Fibroblast of skin of left biceps (primary cell): ENCODE measurements around the gene ERH.
"Not testable (repeated sequence)": the region's sequence is repeated elsewhere in the genome, so short reads cannot be mapped to it uniquely, and the experiment has no call there.

Source experiments
- DNase-seq, 2 experiments: peaks; one replicate each; pipeline ENCODE4 v3.0.0-alpha.2; 2013; ENCODE audit warnings: low read depth in 2 of 2

Gene ERH

DNA sequence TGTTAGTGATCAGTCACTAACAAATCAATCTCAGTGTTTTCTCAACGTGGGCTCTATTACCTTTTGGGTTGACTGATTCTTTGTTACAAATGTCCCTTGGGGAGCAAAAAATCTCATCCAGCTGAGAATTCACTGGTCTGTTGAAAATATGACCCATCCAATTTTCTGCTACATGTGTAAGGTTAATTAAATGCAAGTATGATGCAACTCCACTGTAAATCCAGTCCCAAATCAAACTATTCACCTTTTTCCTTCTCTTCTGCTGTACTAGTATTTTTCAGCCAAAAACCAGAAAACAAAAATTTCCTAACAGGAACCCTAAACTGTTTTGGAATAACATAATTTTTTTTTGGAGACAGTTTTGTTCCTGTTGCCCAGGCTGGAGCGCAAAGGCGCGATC, 2.2 kb downstream of the ERH start:
- DNase-seq: no peak

DNA sequence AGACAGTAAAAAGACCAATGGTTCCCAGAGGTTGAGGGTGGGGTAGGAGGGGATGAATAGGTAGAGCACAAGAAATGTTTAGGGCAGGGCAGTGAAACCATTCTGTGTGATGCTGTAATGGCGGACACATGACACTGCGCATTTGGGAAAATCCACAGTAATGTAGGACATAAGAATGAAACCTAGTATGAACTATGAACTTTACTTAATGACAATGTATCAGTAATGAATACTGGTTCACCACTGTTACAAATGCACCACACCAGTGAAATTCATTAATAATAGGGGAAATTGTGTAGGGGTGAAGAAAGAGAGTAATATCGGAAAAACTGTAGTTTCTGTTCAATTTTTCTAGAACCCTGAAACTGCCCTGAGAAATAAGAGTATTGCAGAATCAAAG, 5.6 kb downstream of the ERH start:
- no peak for DNase-seq

DNA sequence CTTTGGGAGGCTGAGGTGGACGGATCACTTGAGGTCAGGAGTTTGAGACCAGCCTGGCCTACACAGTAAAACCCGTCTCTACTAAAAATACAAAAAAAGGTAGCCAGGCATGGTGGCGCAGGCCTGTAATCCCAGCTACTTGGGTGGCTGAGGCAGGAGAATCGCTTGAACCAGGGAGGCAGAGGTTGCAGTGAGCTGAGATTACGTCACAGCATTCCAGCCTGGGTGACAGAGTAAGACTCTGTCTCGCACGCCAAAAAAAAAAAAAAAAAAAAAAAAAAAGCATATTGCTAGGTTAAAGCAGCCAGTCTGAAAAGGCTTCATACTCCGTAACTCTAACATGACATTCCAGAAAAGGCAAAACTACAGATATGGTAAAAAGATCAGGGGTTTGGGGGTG, 6.7 kb downstream of the ERH start:
- DNase-seq: not testable (repeated sequence)

DNA sequence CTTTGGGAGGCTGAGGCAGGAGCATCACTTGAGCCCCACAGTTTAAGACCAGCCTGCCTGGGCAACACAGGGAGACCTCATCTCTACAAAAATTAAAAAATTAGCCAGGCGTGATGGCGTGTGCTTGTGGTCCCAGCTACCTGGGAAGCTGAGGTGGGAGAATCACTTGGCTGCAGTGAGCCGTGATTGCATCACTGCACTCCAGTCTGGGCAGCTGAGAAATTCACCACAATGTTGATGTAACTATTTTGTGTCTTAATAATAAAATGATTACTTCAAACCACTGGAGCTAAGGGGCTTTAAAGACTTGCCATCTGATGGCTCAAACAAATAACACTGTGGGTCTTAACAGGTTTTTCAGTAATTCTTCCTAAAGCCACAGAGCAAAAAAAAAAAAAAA, 10.8 kb downstream of the ERH start:
- DNase-seq: no peak

DNA sequence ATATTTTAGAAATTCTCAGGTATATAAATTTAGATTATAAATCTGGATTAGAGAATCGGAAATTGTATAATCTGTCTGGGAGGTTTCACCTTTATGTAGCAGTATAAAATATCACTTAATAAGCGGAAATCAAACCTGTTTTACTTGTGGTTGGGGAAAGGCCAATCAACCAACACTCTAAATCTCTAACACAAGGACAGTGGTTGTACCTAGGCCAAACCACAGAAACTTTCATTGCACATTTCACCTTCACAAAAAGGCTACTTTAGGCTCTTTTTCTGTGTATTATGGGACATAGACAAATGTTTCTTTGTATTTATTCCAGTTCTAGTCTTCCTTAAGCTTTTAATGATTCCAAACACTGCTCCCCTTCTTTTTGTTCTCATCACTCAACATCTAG, 19.8 kb downstream of the ERH start:
- DNase-seq: no peak

DNA sequence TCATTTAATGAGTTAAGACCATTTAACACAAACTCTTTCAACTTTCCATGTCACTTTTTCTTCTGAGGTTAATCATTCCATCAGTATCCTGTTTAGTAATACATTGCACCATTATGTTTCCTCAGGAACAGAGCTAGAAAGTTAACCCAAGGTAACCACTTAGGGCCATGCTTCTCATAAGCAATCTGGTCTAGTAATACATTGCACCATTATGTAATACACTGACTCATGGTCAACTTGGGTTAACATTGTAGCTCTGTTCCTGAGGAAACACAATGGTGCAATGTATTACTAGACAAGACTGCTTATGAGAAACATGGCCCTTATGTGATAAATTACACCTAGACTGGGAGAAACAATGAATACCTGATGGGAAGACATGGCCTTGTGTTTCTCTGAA, 21.7 kb downstream of the ERH start:
- DNase-seq: no peak

DNA sequence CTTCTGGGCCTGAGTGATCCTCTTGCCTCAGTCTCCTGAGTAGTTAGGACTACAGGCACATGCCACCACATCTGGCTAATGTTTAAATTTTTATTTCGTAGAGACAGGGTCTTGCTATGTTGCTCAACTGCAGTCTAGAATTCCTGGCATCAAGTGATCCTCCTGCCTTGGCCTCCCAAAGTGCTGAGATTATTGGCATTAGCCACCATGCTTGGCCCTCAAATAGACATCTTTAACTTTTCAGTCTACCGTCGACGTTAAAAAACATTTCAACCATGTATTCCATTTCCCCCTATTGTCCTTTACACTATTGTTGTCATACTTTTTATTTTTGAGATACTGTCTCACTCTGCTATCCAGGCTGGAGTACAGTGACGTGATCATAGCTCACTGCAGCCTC, 22.4 kb downstream of the ERH start:
- no peak for DNase-seq

DNA sequence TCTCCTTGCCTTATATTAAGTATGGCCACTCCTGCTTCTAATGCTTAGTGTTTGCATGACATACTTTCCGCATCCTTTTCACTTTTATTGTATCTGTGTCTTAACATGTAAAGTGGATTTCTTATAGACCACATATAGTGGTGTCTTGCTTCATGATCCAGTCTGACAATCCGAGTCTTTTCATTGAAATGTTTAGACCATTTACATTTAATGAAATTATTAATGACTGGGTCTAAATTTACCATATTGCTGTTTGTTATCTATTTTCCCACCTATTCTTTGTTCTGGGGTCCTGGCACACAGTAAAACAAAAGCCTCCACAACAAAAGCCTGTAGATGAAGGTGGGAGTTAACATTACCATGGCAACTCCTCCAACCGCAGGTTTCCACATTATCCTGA, 22.9 kb downstream of the ERH start:
- no peak for DNase-seq

DNA sequence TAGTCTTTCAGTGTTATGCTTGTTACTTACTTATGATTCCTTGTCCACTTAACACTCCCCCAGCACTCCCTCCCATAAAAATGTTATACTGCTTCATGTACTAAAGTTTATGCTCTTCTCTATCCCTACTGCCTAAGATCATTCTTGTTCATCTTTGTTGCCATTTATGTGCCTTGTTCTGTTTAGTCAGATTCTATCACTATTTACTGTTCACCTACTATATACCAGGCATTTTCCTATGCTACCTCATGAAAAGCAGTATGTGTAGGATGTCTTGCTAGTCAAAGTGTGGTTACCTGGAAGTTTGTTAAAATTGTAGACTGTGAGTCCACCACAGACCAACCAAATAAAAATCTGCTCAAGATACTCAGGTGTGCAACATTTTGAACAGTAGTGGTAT, 23.9 kb downstream of the ERH start:
- DNase-seq: no peak

DNA sequence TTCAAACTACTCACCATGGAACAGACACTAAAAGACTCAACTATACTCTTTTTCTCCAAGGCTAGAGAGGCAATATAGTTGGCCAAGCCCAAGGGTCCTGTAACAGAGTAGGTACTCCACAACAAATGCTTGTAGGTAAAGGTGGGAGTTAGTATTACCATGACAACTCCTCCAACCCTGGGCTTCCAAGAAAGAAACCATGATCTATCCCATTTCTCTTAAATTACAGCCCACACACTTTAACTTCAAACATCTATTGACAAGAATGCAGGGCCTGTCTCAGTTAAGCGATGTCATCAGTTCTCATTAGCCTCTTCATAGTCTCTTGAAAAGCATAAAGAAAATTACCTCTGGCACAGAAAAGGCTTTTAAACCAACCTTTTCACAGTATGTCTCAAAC, 25.0 kb downstream of the ERH start:
- no peak for DNase-seq

DNA sequence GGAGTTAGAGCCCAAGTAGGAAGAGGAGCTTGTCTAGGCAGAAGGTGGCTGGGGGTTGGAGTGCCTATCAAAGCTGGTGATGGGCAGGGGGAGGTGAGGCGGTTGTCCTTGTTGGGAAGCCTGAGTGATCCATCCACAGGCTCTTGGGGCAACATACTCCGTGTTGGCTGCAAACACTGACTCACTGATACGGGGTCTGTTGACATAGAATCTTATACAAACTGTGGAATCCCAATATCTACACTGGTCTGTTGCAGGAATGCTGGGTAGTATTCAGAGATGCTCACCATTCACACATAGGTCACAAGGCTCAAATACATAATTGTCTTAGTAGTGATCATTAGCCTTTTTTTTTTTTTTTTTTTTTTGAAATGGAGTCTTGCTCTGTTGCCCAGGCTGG, 26.0 kb downstream of the ERH start:
- DNase-seq: no peak

DNA sequence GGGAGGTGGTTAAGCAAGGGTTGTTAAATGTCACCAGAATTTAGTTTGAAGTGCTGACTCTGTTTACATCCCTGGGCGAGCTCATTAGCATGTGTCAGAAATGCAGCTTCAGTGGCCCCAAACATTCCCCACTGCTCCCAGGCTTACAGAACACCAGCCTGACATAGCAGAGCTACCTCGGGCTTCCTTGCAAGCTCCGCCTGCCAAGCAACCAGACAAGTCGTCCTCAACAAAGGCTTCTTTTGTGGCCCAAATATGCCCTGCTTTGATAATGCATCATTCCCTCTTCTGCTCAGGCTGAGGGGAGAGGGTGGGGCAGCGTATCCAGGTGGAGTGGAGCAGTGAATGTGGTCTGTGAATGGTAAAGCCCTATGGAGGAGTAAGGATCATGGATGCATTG, 28.0 kb downstream of the ERH start:
- no peak for DNase-seq

DNA sequence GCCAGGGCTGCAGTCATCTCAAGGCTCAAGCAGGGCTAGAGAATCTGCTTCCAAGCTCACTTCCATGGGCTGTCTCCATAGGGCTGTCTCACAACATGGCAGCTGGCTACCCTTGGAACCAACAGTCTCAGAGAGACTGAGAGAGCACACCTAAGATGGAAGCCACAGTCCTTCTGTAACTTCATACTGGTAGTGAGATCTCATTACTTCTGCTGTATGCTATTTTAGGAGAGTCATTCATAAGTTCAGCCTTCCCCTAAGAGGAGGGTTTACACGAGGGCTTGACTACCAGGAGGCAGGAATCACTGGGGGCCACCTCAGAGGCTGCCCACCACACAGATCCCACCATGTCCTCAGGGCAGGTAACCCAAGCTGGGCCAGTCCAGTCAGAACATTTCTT, 29.7 kb downstream of the ERH start:
- DNase-seq: no peak

DNA sequence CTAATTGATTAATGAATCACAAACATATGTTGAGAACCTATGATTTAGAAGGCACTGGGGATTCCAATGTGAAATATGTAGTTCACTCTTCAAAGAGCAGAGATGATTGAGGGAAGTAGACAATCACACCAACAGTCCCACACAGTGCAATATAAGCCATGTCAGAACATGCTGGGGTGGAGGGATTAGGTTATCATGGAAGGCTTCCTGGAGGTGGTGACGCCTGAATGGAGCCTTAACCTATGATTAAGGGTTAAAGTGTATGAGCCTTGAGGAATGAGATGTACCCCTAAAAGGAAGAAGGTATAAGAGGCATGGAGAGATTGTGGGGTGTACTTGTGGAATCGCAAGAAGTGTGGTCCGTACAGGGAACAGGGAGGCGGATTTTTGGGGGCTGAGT, 31.3 kb downstream of the ERH start:
- no peak for DNase-seq

DNA sequence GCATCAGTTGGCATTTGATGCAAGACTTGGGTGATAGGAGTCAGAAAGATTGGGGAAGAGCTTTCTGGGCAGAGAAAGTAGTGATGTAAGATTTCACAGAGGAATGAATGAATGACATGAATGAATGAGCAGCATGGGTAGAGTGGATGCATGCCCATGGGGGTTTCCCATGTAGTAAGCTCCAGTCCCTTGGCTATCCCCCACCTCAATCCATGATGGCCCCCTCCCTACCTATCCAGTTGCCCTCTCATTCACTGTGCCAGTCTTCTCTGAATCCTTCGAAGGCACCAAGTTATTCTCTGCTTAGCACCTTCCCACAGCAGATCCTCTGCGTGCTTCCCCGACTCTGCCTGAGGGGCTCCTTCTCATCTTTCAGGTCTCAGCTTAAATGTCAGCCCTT, 32.0 kb downstream of the ERH start:
- no peak for DNase-seq

DNA sequence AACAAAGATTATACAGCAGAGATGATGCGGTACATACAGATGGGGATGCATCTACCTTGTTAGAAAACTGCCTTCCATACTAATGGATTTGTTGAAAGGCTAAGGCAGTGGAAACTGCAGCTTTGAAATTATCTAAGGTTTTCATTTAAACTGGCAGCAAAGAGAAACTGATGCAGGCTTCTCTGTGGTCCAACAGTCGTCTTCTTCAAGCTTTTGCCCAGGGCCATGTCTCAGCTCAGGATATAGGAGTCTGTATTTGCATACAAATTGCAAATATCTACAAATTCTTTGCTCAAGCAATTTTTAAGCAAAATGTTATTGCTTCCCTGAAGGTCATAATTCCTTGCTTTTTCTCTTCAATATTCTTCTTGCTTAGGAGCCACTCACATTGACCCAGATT, 33.7 kb downstream of the ERH start:
- DNase-seq: no peak

DNA sequence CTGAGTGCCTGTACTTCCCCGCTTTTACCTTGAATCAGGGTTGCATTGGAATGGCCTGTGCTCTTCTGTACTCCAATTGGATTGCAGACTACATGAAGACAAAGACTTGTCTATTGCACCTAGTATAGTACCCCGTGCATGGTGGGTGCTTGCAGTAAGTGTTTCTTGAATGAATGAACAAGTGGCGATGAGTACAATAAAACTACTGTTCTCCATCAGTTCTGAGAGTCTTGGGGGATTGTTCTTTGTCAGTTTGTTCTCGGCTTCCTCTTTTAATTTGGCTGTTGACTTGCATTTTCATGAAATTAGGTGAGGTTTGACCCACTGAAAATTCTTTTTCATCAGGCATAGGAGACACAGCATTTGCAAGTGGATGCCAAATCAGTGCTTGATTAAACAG, 34.1 kb downstream of the ERH start:
- no peak for DNase-seq

DNA sequence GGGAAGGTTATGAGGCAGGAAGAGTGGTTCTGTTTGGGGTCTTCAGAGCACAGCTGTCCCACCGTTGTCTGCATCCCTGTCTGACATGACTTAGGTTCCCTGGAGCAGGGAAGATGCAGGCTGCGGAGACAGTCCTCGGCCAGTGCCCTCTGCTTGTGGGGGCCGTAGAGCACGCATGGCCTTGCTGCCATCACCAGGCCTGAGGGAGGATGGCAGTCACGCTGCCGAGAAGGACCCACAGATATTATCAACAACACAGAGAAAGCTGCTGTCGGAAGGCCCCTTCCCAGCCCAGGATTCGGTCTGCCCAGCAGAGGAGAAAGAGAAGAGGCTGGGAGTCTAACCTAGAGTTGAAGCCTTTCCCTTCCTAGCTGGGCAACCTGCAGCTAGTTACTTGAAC, 35.0 kb downstream of the ERH start:
- no peak for DNase-seq

DNA sequence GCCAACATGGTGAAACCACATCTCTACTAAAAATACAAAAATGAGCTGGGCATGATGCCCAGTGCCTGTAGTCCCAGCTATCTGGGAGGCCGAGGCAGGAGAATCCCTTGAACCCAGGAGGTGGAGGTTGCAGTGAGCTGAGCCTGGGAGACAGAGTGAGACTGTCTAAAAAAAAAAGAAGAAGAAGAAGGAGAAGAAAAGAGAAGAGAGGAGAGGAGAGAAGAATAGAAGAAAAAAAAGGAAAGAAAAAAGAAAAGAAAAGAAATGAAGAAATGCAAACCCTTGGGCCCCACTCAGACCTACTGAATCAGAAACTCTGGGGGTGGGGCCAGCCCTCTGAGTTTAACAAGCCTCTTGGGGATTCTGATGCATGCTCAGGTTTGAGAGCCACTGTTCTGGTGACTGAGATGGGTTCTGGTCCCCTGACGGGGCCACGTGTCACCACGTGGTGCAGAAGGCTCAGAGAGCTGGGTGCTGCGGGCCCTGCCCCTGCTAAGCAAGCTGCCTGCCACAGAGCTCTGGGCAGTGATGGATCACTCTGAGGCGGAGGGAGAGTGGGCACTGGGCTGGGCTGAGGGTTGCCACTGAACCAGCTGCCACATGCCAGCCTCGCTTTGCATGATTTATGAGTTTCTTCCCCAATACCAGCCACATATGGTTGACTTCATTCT, 37.5 kb downstream of the ERH start:
- DNase-seq: no peak

DNA sequence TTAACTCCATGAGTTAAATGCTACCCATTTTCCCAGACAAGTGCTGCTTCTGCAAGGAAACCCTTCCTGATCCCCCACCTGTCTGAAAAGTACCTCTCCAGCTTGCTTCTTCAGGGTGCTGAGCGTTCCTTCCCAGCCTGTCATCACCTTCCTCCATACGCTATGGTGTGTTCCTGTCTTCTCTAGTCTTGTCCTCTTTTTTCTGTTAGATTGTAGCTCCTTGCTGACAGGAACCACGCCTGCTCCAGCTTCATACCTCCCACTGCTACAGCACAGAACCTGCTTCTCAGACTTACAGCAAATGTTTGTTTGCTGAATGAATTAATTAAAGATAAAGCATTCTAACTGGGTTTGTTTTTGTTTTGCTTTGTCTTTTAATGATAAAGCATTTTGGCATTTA, 39.1 kb downstream of the ERH start:
- no peak for DNase-seq

DNA sequence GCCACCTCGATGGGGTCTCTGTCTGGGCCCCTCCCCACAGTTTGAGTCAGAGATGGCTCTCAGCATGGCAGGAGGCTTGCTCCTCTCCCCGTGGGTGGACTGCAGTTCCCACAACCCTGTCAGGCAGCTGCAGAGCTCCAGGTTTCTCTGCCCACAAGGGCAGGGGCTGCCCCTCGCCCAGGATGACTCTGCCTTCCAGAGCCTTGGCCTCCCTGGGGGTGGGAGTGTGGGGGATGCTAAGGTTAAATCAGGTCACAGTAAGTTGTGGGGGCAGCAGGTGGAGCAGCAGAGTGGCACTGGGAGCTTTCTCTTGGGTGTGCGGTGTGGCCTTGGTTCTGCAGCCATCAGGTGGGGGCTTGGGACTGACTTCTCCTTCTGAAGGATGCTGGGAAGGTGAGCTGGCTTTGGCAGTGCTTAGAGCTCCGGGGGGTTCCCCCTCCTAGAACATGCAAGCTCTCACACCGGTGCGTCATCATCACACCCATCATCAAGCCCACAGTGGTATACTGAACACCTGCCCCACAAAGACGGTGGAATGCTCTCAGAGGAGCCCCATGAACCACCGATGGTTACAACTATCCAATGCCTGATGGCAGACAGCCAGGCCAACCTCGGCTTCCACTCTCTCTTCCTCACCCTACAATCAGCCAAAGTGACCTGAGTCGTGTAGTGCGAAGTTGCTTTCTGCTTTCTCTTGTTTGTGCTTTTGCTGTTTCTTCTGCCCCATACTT, 39.7 kb downstream of the ERH start:
- no peak for DNase-seq

DNA sequence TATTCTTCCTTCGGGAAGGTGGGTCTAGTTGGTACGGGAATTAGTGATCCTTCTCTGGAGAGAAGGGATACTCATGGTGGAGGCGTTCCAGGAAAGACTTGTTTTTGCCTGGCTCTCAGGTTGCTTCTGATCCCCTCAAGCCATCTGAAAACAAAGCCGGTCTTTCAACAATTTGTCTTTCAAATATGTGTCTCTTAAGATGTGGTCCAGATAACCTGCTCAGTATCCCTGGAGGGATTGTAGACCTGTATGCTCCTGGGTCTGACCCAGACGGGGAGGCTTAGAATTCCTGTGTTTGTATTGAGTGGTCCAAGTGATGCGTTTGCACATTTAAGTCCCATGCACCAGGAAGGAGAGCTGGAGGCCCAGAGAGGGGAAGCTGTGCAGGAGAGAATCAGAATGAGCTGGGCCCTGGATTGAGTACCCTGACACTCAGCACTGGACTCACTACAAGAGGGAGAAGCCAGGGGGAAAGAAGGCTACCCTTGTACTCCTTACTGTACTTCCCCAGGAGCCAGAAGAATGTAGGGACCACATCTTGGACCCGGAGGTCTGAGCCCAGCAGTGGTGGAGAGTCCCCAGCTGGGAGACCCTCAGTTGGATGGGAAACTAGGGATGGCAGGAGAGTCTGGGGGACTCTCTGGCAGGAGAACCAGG, 40.4 kb downstream of the ERH start:
- no peak for DNase-seq

DNA sequence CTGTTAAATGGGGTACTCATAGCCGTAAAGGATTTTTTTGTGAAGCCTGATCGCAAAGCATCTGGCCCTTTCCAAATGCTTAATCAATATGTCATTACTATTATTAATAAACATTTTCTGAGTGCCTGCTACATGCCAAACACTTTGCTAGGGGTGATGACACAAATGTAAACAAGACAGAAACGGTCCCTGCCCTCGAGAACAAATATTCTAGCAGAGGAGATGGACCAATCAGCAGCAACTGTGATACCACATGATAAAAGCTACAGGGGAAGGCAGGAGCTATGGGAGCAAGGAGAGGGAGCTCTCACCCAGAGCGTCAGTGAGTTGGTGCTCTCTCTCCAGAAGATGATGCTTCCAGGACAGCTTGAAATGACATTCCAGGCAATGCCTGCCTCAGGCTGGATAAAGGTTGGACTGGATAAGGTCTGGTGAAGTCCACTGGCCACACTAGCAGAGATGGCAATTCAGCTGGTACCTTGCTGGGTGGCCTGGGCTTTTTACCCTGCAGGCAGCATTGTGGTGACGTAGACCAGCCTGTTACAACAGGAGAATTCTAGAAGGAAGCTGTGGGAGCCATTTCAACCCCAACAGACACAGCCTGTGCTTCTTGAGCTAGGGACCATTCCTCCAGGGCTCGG, 41.1 kb downstream of the ERH start:
- no peak for DNase-seq
